Measurements from ENCODE around the gene RNPEP. TPM values are rescaled to one million over a fixed set of nuclear protein-coding genes. Genes with fewer than 3 reads are reported as not detected.

The RNPEP gene
- total RNA-seq, 2 experiments from 2014 or later = 14.7 to 52.1 TPM

- Histone ChIP-seq H4K20me1 (ENCODE audit: insufficient read depth, low read length) (no peaks in the 10 kb centered on the region), H3K4me3 (ENCODE audit: low read depth, low read length, poor library complexity, severe bottlenecking) (no peak within 1 kb of the TSS), H3K9me2 (ENCODE audit: insufficient read depth, low read length) (no peaks in the 10 kb centered on the region), H3K36me3 (ENCODE audit: insufficient read depth, low read length) (no peaks in the 10 kb centered on the region), H3K79me2 (ENCODE audit: insufficient read depth, low read depth, low read length) (no peaks in the 10 kb centered on the region), H3K4me2 (ENCODE audit: low read length) (no peak within 1 kb of the TSS), H3K27ac (ENCODE audit: low read depth, low read length, poor library complexity, severe bottlenecking) (no peak within 1 kb of the TSS), H2AFZ (ENCODE audit: low read length) (no peak within 1 kb of the TSS), H3K9me3 (ENCODE audit: low read length) (no peaks in the 10 kb centered on the region), H3K4me1 (ENCODE audit: insufficient read depth, low read length, poor library complexity, severe bottlenecking) (peaks cover 9% of the 10 kb centered on the region)
- ChIA-PET POLR2A (interaction anchor here (0.7 kb wide), 1 partner anchor 279 kb away, joined by 4 read pairs; no protein-coding TSS in a partner anchor), CTCF (ENCODE audit: unreplicated experiment) (interaction anchor here (0.6 kb wide), 1 partner anchor 24 kb away, joined by 3 read pairs; no protein-coding TSS in a partner anchor)
- intact Hi-C loops (cut with micrococcal nuclease; ENCODE audit: unreplicated experiment) = no loop called here
- no TSS peak for BruUV-seq (replicated peaks)
- DNase-seq (ENCODE audit: low spot score) = peak; percentile 28
- TF ChIP-seq EZH2phosphoT487 (IDR thresholded peaks at IDR 0.05; ENCODE audit: borderline replicate concordance, low read depth, low read length) = no peak
- TF ChIP-seq CTCF (conservative IDR thresholded peaks at IDR 0.05; ENCODE audit: low read length) = no peak
Observed at GRCh38 chr1:202010180-202011015, 27.9 kb downstream of the RNPEP start, which contains the start of gene ELF3. ELF3 (plus strand) TSS chr1:202010587; CDS start chr1:202011137, 550 bp downstream.

- H3K4me3 ChIP-seq (ENCODE audit: low read depth, low read length, poor library complexity, severe bottlenecking) = no peak overlapping the region
- POLR2A ChIA-PET = interaction anchor here (1.6 kb wide), 1 partner anchor 131 kb away, joined by 3 read pairs; no protein-coding TSS in a partner anchor
- no peaks in the 10 kb centered on the region for H3K9me3 ChIP-seq (ENCODE audit: low read length)
- no TSS peak for BruUV-seq (replicated peaks)
- no peak for DNase-seq (ENCODE audit: low spot score)
- TF ChIP-seq CTCF (conservative IDR thresholded peaks at IDR 0.05; ENCODE audit: low read length) (no peak), EZH2phosphoT487 (IDR thresholded peaks at IDR 0.05; ENCODE audit: borderline replicate concordance, low read depth, low read length) (no peak)
- CTCF ChIA-PET (ENCODE audit: unreplicated experiment) = interaction anchor here (1.4 kb wide), 1 partner anchor 13 kb away, joined by 6 read pairs; no protein-coding TSS in a partner anchor
- H3K4me2 ChIP-seq (ENCODE audit: low read length) = no peak overlapping the region
- H3K79me2 ChIP-seq (ENCODE audit: insufficient read depth, low read depth, low read length) = no peaks in the 10 kb centered on the region
- no peak overlapping the region for H2AFZ ChIP-seq (ENCODE audit: low read length)
- intact Hi-C loops (cut with micrococcal nuclease; ENCODE audit: unreplicated experiment) = no loop called here
- H3K4me1 ChIP-seq (ENCODE audit: insufficient read depth, low read length, poor library complexity, severe bottlenecking) = peaks cover 9% of the 10 kb centered on the region
- no peak overlapping the region for H3K27ac ChIP-seq (ENCODE audit: low read depth, low read length, poor library complexity, severe bottlenecking)
- no peaks in the 10 kb centered on the region for H4K20me1 ChIP-seq (ENCODE audit: insufficient read depth, low read length)
- no peaks in the 10 kb centered on the region for H3K9me2 ChIP-seq (ENCODE audit: insufficient read depth, low read length)
- H3K36me3 ChIP-seq (ENCODE audit: insufficient read depth, low read length) = no peaks in the 10 kb centered on the region
Observed at GRCh38 chr1:202011994-202012393, 29.5 kb downstream of the RNPEP start.
